ENCODE measurements around the gene WDFY1.

GRCh38 chr2:223928113-223929006, 16.8 kb downstream of the WDFY1 start:
- TF ChIP-seq CTCF (conservative IDR thresholded peaks at IDR 0.05; ENCODE audit: low read depth in 2 of 2) (no peak), CREB1 (CRISPR knock-in tag; IDR thresholded peaks at IDR 0.05; ENCODE audit: low read depth) (no peak), ZNF331 (CRISPR knock-in tag; IDR thresholded peaks at IDR 0.05; ENCODE audit: low read depth) (no peak), POLR2AphosphoS5 (IDR thresholded peaks at IDR 0.05; ENCODE audit: low read depth) (no peak), EZH2 (IDR thresholded peaks at IDR 0.05; ENCODE audit: low read depth, unreplicated experiment) (no peak)
- TF ChIP-seq, protein P1, sequence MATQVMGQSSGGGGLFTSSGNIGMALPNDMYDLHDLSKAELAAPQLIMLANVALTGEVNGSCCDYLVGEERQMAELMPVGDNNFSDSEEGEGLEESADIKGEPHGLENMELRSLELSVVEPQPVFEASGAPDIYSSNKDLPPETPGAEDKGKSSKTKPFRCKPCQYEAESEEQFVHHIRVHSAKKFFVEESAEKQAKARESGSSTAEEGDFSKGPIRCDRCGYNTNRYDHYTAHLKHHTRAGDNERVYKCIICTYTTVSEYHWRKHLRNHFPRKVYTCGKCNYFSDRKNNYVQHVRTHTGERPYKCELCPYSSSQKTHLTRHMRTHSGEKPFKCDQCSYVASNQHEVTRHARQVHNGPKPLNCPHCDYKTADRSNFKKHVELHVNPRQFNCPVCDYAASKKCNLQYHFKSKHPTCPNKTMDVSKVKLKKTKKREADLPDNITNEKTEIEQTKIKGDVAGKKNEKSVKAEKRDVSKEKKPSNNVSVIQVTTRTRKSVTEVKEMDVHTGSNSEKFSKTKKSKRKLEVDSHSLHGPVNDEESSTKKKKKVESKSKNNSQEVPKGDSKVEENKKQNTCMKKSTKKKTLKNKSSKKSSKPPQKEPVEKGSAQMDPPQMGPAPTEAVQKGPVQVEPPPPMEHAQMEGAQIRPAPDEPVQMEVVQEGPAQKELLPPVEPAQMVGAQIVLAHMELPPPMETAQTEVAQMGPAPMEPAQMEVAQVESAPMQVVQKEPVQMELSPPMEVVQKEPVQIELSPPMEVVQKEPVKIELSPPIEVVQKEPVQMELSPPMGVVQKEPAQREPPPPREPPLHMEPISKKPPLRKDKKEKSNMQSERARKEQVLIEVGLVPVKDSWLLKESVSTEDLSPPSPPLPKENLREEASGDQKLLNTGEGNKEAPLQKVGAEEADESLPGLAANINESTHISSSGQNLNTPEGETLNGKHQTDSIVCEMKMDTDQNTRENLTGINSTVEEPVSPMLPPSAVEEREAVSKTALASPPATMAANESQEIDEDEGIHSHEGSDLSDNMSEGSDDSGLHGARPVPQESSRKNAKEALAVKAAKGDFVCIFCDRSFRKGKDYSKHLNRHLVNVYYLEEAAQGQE (IDR thresholded peaks at IDR 0.05; ENCODE audit: unreplicated experiment), result no peak

All from GM23338 (cell line).